SK-N-SH (cell line): ENCODE results near the gene GCNT2. TPM values are rescaled to one million over a fixed set of nuclear protein-coding genes. Genes with fewer than 3 reads are reported as not detected.

ENCODE experiments used
- CTCF ChIA-PET: fragments of 300-600, 350-600 bp; formaldehyde crosslinking; extraction: SDS; loops from one replicate; lab custom pipeline; 2021; lab: Yijun Ruan, JAX
- POLR2A ChIA-PET: fragments of 350-600 bp; sonication (Branson Sonifier 250); formaldehyde crosslinking; extraction: SDS; loops from one replicate; lab custom pipeline; 2020; ENCODE audit warnings: antibody characterized with exemption, inconsistent platforms; lab: Yijun Ruan, JAX
- DNase-seq: peaks from one replicate; pipeline ENCODE4 v3.0.0; 2012
- H2AFZ ChIP-seq: fragments of 200-600 bp; sonication (generic); 2 replicates; pipeline ENCODE4 v1.8.1; 2016; ENCODE audit warnings: antibody characterized with exemption, mild to moderate bottlenecking, low read depth
- H3F3A ChIP-seq: fragments of 200-600 bp; sonication (generic); replicated peaks from 2 replicates; pipeline ENCODE3; 2016; ENCODE audit warnings: antibody characterized with exemption, mild to moderate bottlenecking; ENCODE audit not compliant: insufficient read depth
- H3K27ac ChIP-seq, 2 experiments: fragments of 200-500 bp in 1 of 2; fragments of 200-600 bp in 1 of 2; sonication (Bioruptor generic) in 1 of 2; sonication (generic), shearing (Covaris generic) in 1 of 2; 2 replicates each; pipeline versions ENCODE4 v1.5.1 to v1.6.1; 2014 to 2016; ENCODE audit warnings: low read depth in 2 of 2, inconsistent platforms in 1 of 2, low read length in 1 of 2, mild to moderate bottlenecking in 1 of 2, mixed read lengths in 1 of 2
- H3K27me3 ChIP-seq: fragments of 200-600 bp; sonication (generic), shearing (Covaris generic); 2 replicates; pipeline ENCODE4 v1.6.1; 2016; ENCODE audit warnings: mixed run types; ENCODE audit not compliant: insufficient read depth
- H3K36me3 ChIP-seq, 2 experiments: fragments of 200-500 bp in 1 of 2; fragments of 200-600 bp in 1 of 2; sonication (Bioruptor generic) in 1 of 2; sonication (generic) in 1 of 2; replicated peaks in 1 of 2; 2 replicates each; pipeline versions ENCODE3 to v1.5.1; 2014 to 2016; ENCODE audit warnings: low read length in 1 of 2, mild to moderate bottlenecking in 1 of 2; ENCODE audit not compliant: insufficient read depth in 2 of 2, control insufficient read depth in 1 of 2
- H3K4me1 ChIP-seq, 2 experiments: fragments of 200-500 bp in 1 of 2; fragments of 200-600 bp in 1 of 2; sonication (Bioruptor generic) in 1 of 2; sonication (generic), shearing (Covaris generic) in 1 of 2; 2 replicates each; pipeline versions ENCODE4 v1.5.1 to v1.6.1; 2014 to 2016; ENCODE audit warnings: low read depth in 1 of 2, low read length in 1 of 2, mixed run types in 1 of 2; ENCODE audit not compliant: insufficient read depth in 2 of 2, control insufficient read depth in 1 of 2
- H3K4me2 ChIP-seq: fragments of 200-600 bp; sonication (generic), shearing (Covaris generic); 2 replicates; pipeline ENCODE4 v1.6.1; 2017; ENCODE audit warnings: mixed run types
- H3K4me3 ChIP-seq, 2 experiments: fragments of 200-500 bp in 1 of 2; fragments of 200-600 bp in 1 of 2; sonication (Bioruptor generic) in 1 of 2; sonication (generic), shearing (Covaris generic) in 1 of 2; 2 replicates each; pipeline versions ENCODE4 v1.5.1 to v1.8.1; 2014 to 2016; ENCODE audit warnings: low read depth in 2 of 2, inconsistent platforms in 1 of 2, low read length in 1 of 2, mild to moderate bottlenecking in 1 of 2, mixed read lengths in 1 of 2, moderate library complexity in 1 of 2
- H3K79me2 ChIP-seq: fragments of 200-600 bp; sonication (generic); 2 replicates; pipeline ENCODE4 v1.8.1; 2017; ENCODE audit warnings: mild to moderate bottlenecking; ENCODE audit not compliant: insufficient read depth
- H3K9ac ChIP-seq: fragments of 200-600 bp; sonication (generic); 2 replicates; pipeline ENCODE4 v1.6.1; 2017; ENCODE audit warnings: mixed run types
- H3K9me2 ChIP-seq: fragments of 200-600 bp; sonication (generic); 2 replicates; pipeline ENCODE4 v1.6.1; 2017; ENCODE audit warnings: mixed run types
- H3K9me3 ChIP-seq: fragments of 200-600 bp; sonication (generic); 2 replicates; pipeline ENCODE4 v1.6.1; 2017; ENCODE audit warnings: mixed run types, mild to moderate bottlenecking, moderate library complexity
- H4K20me1 ChIP-seq: fragments of 200-600 bp; sonication (generic); 2 replicates; pipeline ENCODE4 v1.6.1; 2017; ENCODE audit warnings: mild to moderate bottlenecking, mixed run types; ENCODE audit not compliant: insufficient read depth
- EP300 ChIP-seq, 2 experiments: IDR thresholded peaks; 2 replicates each; pipeline versions ENCODE4 v1.4.0 to v1.6.1; 2012; ENCODE audit warnings: borderline replicate concordance in 1 of 2, low read depth in 1 of 2, low read length in 1 of 2
- FOSL2 ChIP-seq: IDR thresholded peaks from 2 replicates; pipeline ENCODE4 v1.4.0; 2012; ENCODE audit warnings: low read depth, mild to moderate bottlenecking, moderate library complexity, borderline replicate concordance
- FOXM1 ChIP-seq: IDR thresholded peaks from 2 replicates; pipeline ENCODE4 v1.4.0; 2012; ENCODE audit warnings: low read depth, mild to moderate bottlenecking
- GABPA ChIP-seq: IDR thresholded peaks from 2 replicates; pipeline ENCODE4 v1.4.0; 2012; ENCODE audit warnings: low read depth, mild to moderate bottlenecking
- JUND ChIP-seq: IDR thresholded peaks from 2 replicates; pipeline ENCODE4 v1.4.0; 2012
- MXI1 ChIP-seq: IDR thresholded peaks from 2 replicates; pipeline ENCODE4 v1.6.1; 2012; ENCODE audit warnings: mild to moderate bottlenecking, low read depth, low read length, improper control_type of control experiment
- NRF1 ChIP-seq: IDR thresholded peaks from 2 replicates; pipeline ENCODE4 v1.6.1; 2012; ENCODE audit warnings: low read depth, mild to moderate bottlenecking, low read length
- POLR2AphosphoS5 ChIP-seq: IDR thresholded peaks from 2 replicates; pipeline ENCODE4 v1.6.1; 2012; ENCODE audit warnings: low read depth, low read length
- RAD21 ChIP-seq: IDR thresholded peaks from 2 replicates; pipeline ENCODE4 v1.6.1; 2012; ENCODE audit warnings: mild to moderate bottlenecking, low read length
- RCOR1 ChIP-seq: fragments of 150-350 bp; IDR thresholded peaks from 2 replicates; pipeline ENCODE4 v1.6.1; 2017; ENCODE audit warnings: antibody characterized with exemption, low read length
- TAF1 ChIP-seq: IDR thresholded peaks from 2 replicates; pipeline ENCODE4 v1.6.1; 2012; ENCODE audit warnings: low read depth, mild to moderate bottlenecking, low read length, moderate library complexity, borderline replicate concordance
- USF1 ChIP-seq: IDR thresholded peaks from 2 replicates; pipeline ENCODE4 v1.4.0; 2012; ENCODE audit warnings: low read depth, borderline replicate concordance
- YY1 ChIP-seq: IDR thresholded peaks from 2 replicates; pipeline ENCODE4 v1.4.0; 2012; ENCODE audit warnings: low read depth, mild to moderate bottlenecking
- ZBTB33 ChIP-seq: IDR thresholded peaks from 2 replicates; pipeline ENCODE4 v1.4.0; 2012; ENCODE audit warnings: low read depth, borderline replicate concordance
- WGBS: methylation state at CpG from one replicate; pipeline ENCODE4 v1.1.6; 2017; ENCODE audit warnings: low lambda C conversion rate; 5-methylcytosine and 5-hydroxymethylcytosine counted together
- polyA plus RNA-seq, 3 experiments: library from polyadenylated mRNA; depleted of rRNA; stranded (reverse); fragments of >200 nt; gene quantifications; 2 replicates each; pipeline ENCODE4 v1.2.3, GENCODE V29; 2012
- TF ChIP-seq, protein P1 (sequence below): IDR thresholded peaks from 2 replicates; pipeline ENCODE4; 2012
- TF ChIP-seq, protein P2 (sequence below): fragments of 150-350 bp; IDR thresholded peaks from 2 replicates; pipeline ENCODE4 v1.6.1; 2016; ENCODE audit warnings: mild to moderate bottlenecking, low read depth, low read length

The GCNT2 gene
- polyA plus RNA-seq, 1 of the 3 experiments (the other 2 are of a cell fraction): 0.13 TPM

DNA sequence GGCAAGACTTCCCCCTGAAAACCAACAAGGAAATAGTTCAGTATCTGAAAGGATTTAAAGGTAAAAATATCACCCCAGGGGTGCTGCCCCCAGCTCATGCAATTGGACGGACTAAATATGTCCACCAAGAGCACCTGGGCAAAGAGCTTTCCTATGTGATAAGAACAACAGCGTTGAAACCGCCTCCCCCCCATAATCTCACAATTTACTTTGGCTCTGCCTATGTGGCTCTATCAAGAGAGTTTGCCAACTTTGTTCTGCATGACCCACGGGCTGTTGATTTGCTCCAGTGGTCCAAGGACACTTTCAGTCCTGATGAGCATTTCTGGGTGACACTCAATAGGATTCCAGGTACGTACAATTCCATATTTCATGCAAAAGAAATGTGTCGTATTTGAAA is 35.8 kb downstream of the GCNT2 start:
- TF ChIP-seq TAF1: no peak
- no peak for TF ChIP-seq POLR2AphosphoS5
- no peak for TF ChIP-seq FOSL2
- TF ChIP-seq GABPA: no peak
- no peak for TF ChIP-seq EP300 (IDR thresholded peaks at IDR 0.05; ENCODE audit: borderline replicate concordance in 1 of 2, low read depth in 1 of 2, low read length in 1 of 2)
- TF ChIP-seq, protein P1, sequence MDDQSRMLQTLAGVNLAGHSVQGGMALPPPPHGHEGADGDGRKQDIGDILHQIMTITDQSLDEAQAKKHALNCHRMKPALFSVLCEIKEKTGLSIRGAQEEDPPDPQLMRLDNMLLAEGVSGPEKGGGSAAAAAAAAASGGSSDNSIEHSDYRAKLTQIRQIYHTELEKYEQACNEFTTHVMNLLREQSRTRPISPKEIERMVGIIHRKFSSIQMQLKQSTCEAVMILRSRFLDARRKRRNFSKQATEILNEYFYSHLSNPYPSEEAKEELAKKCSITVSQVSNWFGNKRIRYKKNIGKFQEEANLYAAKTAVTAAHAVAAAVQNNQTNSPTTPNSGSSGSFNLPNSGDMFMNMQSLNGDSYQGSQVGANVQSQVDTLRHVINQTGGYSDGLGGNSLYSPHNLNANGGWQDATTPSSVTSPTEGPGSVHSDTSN: no peak
- no peak for TF ChIP-seq JUND
- no peak for TF ChIP-seq NRF1
- TF ChIP-seq RAD21: no peak
- TF ChIP-seq, protein P2, sequence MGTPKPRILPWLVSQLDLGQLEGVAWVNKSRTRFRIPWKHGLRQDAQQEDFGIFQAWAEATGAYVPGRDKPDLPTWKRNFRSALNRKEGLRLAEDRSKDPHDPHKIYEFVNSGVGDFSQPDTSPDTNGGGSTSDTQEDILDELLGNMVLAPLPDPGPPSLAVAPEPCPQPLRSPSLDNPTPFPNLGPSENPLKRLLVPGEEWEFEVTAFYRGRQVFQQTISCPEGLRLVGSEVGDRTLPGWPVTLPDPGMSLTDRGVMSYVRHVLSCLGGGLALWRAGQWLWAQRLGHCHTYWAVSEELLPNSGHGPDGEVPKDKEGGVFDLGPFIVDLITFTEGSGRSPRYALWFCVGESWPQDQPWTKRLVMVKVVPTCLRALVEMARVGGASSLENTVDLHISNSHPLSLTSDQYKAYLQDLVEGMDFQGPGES: no peak
- TF ChIP-seq USF1: no peak
- TF ChIP-seq RCOR1: no peak
- TF ChIP-seq MXI1: no peak
- no peak for TF ChIP-seq FOXM1
- no peak for TF ChIP-seq ZBTB33
- TF ChIP-seq YY1: no peak
- Histone ChIP-seq H3K27ac (no peak overlapping the region; a peak in 1 of 4 replicates), H3K4me3 (peak overlapping the region in 1 of 2 experiments; percentile 58; a peak in 1 of 4 replicates), H3K9ac (no peak overlapping the region), H3K4me2 (no peak overlapping the region; the same call in 1 of the 2 replicates), H3K4me1 (peaks cover 0 to 24% of the 10 kb centered on the region in 2 experiments; a peak in 2 of 4 replicates), H4K20me1 (no peaks in the 10 kb centered on the region), H2AFZ (peak overlapping the region; percentile 72; the same call in 1 of the 2 replicates), H3F3A (no peaks in the 10 kb centered on the region), H3K9me2 (no peaks in the 10 kb centered on the region), H3K9me3 (no peaks in the 10 kb centered on the region), H3K36me3 (no peaks in the 10 kb centered on the region), H3K79me2 (no peaks in the 10 kb centered on the region), H3K27me3 (no peaks in the 10 kb centered on the region; the same call in 1 of the 2 replicates)
- DNase-seq: no peak
- 85% methylated on average over 6 of the region's 6 CpGs for WGBS
- ChIA-PET POLR2A (no interaction called here), CTCF (no interaction called here)
